K562 (cell line): ENCODE results near the gene CNTN5. TPM values are rescaled to one million over a fixed set of nuclear protein-coding genes. Genes with fewer than 3 reads are reported as not detected.

Experiments used
- ATAC-seq: fragments of 200-7000 bp; cut with Tn5 transposase; 3 replicates; pipeline ENCODE4 v1.9.1; 2020; ENCODE audit warnings: moderate library complexity
- BruUV-seq: library from RNA; stranded (reverse); fragments of 400-500 nt; replicated peaks from 2 replicates; lab custom pipeline; 2021; lab: Mats Ljungman, UMichigan
- CTCF ChIA-PET: fragments of 300-600 bp; formaldehyde crosslinking; extraction: SDS; loops from one replicate; lab custom pipeline; 2021; ENCODE audit warnings: low intra/inter-chr PET ratio; lab: Yijun Ruan, JAX
- POLR2A ChIA-PET: fragments of 300-600, 350-650 bp; sonication (Branson Sonifier 250); formaldehyde crosslinking; extraction: SDS; loops from one replicate; lab custom pipeline; 2021; ENCODE audit warnings: antibody characterized with exemption, inconsistent platforms; lab: Yijun Ruan, JAX
- DNase-seq, 4 experiments: peaks; one replicate each; pipeline versions ENCODE4 v3.0.0 to v3.0.0-alpha.2; 2011 to 2018; ENCODE audit warnings: low spot score in 3 of 4, mixed read lengths in 3 of 4; ENCODE audit errors: extremely low read depth in 1 of 4
- FAIRE-seq: peaks from 2 replicates; lab custom pipeline; 2011; peaks lifted over from hg19 to GRCh38; lab: Jason Lieb, UNC
- H2AFZ ChIP-seq: 2 replicates; pipeline ENCODE4 v1.6.0; 2011; ENCODE audit warnings: low read depth, low read length, control low read depth, inconsistent platforms
- H3K27ac ChIP-seq: fragments of 200-600 bp; 3 replicates; pipeline ENCODE4 v1.8.0; 2011; ENCODE audit warnings: low read depth, mild to moderate bottlenecking, control low read depth, inconsistent platforms, low read length, moderate library complexity, mixed read lengths; ENCODE audit errors: extremely low read depth
- H3K27me3 ChIP-seq, 2 experiments: fragments of 300-600 bp in 1 of 2; 2 replicates in 1 of 2; 3 replicates in 1 of 2; pipeline versions ENCODE4 v1.6.0 to v1.8.0; 2011; ENCODE audit warnings: inconsistent platforms in 2 of 2, low read length in 2 of 2, mild to moderate bottlenecking in 1 of 2, mixed read lengths in 1 of 2, moderate library complexity in 1 of 2; ENCODE audit not compliant: control insufficient read depth in 2 of 2, insufficient read depth in 2 of 2
- H3K36me3 ChIP-seq: fragments of 300-600 bp; 3 replicates; pipeline ENCODE4 v1.8.0; 2011; ENCODE audit warnings: mild to moderate bottlenecking, low read length, inconsistent platforms; ENCODE audit not compliant: control insufficient read depth, insufficient read depth
- H3K4me1 ChIP-seq, 2 experiments: fragments of 200-600 bp in 1 of 2; replicated peaks in 1 of 2; 2 replicates in 1 of 2; 3 replicates in 1 of 2; pipeline versions ENCODE4 v1.5.1 to v1.8.0; 2011; ENCODE audit warnings: inconsistent platforms in 2 of 2, low read length in 2 of 2, mild to moderate bottlenecking in 1 of 2, mixed read lengths in 1 of 2, moderate library complexity in 1 of 2; ENCODE audit not compliant: control insufficient read depth in 2 of 2, insufficient read depth in 2 of 2
- H3K4me2 ChIP-seq: 2 replicates; pipeline ENCODE4 v1.6.1; 2011; ENCODE audit warnings: low read length, control low read depth, inconsistent platforms, mixed read lengths; ENCODE audit not compliant: insufficient read depth
- H3K4me3 ChIP-seq: fragments of 200-600 bp; sonication (generic), shearing (Covaris generic); 2 replicates; pipeline ENCODE4 v1.5.1; 2016; ENCODE audit warnings: control low read depth, inconsistent platforms
- H3K79me2 ChIP-seq: fragments of 200-600 bp; 3 replicates; pipeline ENCODE4 v1.8.0; 2011; ENCODE audit warnings: low read length, inconsistent platforms; ENCODE audit not compliant: control insufficient read depth, insufficient read depth
- H3K9ac ChIP-seq, 2 experiments: 2 replicates each; pipeline versions ENCODE4 v1.6.0 to v1.6.1; 2011; ENCODE audit warnings: low read depth in 2 of 2, low read length in 2 of 2, control low read depth in 1 of 2, inconsistent platforms in 1 of 2, mild to moderate bottlenecking in 1 of 2, mixed read lengths in 1 of 2; ENCODE audit not compliant: insufficient read depth in 1 of 2
- H3K9me1 ChIP-seq: one replicate; pipeline ENCODE4 v1.6.0; 2011; ENCODE audit warnings: inconsistent platforms, mild to moderate bottlenecking, low read length, moderate library complexity; ENCODE audit not compliant: control insufficient read depth, insufficient read depth
- H3K9me3 ChIP-seq: replicated peaks from 2 replicates; pipeline ENCODE4 v1.5.1; 2011; ENCODE audit warnings: low read depth, low read length, inconsistent platforms; ENCODE audit not compliant: control insufficient read depth, insufficient read depth
- H4K20me1 ChIP-seq: replicated peaks from 2 replicates; pipeline ENCODE4 v1.6.1; 2011; ENCODE audit warnings: low read length, inconsistent platforms, mixed read lengths; ENCODE audit not compliant: control insufficient read depth, insufficient read depth
- BHLHE40 ChIP-seq: IDR thresholded peaks from 2 replicates; pipeline ENCODE4 v1.6.1; 2011; ENCODE audit warnings: low read length, improper control_type of control experiment
- CREB1 ChIP-seq, 2 experiments: sonication (generic) in 1 of 2; formaldehyde crosslinking in 1 of 2; IDR thresholded peaks; 2 replicates each; pipeline versions ENCODE4 v1.6.1 to v1.8.0; 2012 to 2022; ENCODE audit warnings: inconsistent platforms in 1 of 2, mild to moderate bottlenecking in 1 of 2, missing genetic modification reagents in 1 of 2, moderate library complexity in 1 of 2
- GATAD2A ChIP-seq: fragments of 450-650 bp; IDR thresholded peaks from 2 replicates; pipeline ENCODE4 v1.6.1; 2017
- HIVEP1 ChIP-seq: fragments of 250-450 bp; sonication (Bioruptor Pico); IDR thresholded peaks from 2 replicates; pipeline ENCODE4 v1.4.0; 2020; ENCODE audit warnings: mild to moderate bottlenecking
- NUFIP1 ChIP-seq: fragments of 450-650 bp; IDR thresholded peaks from 2 replicates; pipeline ENCODE4 v1.6.1; 2018; ENCODE audit not compliant: partially characterized antibody
- SMAD2 ChIP-seq: fragments of 150-350 bp; IDR thresholded peaks from 2 replicates; pipeline ENCODE4 v1.6.1; 2014; ENCODE audit warnings: low read depth, mild to moderate bottlenecking, low read length
- TAL1 ChIP-seq: fragments of 450-650 bp; IDR thresholded peaks from 2 replicates; pipeline ENCODE4 v1.6.1; 2016; ENCODE audit warnings: mild to moderate bottlenecking
- ZBTB17 ChIP-seq: fragments of 450-650 bp; formaldehyde crosslinking; IDR thresholded peaks from 2 replicates; pipeline ENCODE4 v1.4.0; 2020; ENCODE audit warnings: mild to moderate bottlenecking
- ZNF124 ChIP-seq: sonication (generic); formaldehyde crosslinking; IDR thresholded peaks from 2 replicates; pipeline ENCODE4 v1.8.1; 2022; ENCODE audit warnings: missing genetic modification reagents
- ZNF551 ChIP-seq: fragments of 250-450 bp; sonication (Bioruptor Pico); IDR thresholded peaks from 2 replicates; pipeline ENCODE4 v1.5.0; 2021; ENCODE audit warnings: mild to moderate bottlenecking, moderate library complexity
- WGBS: fragments of 100-300 bp; shearing (Covaris generic); methylation state at CpG from one replicate; pipeline ENCODE4 v1.1.6; 2016; ENCODE audit warnings: low coverage, mixed read lengths; ENCODE audit not compliant: insufficient coverage; ENCODE audit errors: missing lambda C conversion rate; 5-methylcytosine and 5-hydroxymethylcytosine counted together
- in situ Hi-C: fragments of 300-500 bp; cut with MboI; formaldehyde crosslinking; loops from 4 replicates; pipeline ENCODE4 v1.15.0; 2018; ENCODE audit warnings: inconsistent platforms, mixed read lengths
- intact Hi-C: fragments of 100-400 bp; cut with micrococcal nuclease; formaldehyde crosslinking; loops from 2 replicates; pipeline ENCODE4 v1.14.2; 2022
- polyA plus RNA-seq, 8 experiments: library from polyadenylated mRNA; depleted of rRNA in 4 of 8; stranded (reverse) in 5 of 8; unstranded in 3 of 8; fragments of >200 nt; fragmentation: Nextera tagmentation in 2 of 8; fragmentation: Illumina TruSeq in 1 of 8; extraction: Ambion mirVana in 2 of 8; extraction: Trizol in 1 of 8; gene quantifications; 2 replicates each; pipeline versions ENCODE4 v1.2.1 to v1.2.3, GENCODE V29; 2011 to 2014; ENCODE audit warnings: inconsistent platforms in 1 of 8, missing spikeins in 1 of 8
- total RNA-seq, 7 experiments: library from RNA; depleted of rRNA in 6 of 7; stranded (reverse); fragments of >200 nt in 6 of 7; fragmentation: Illumina TruSeq in 2 of 7; extraction: Trizol in 2 of 7; gene quantifications; 2 replicates each; pipeline versions ENCODE4 v1.2.1 to v1.2.3, GENCODE V29; 2011 to 2021; ENCODE audit warnings: low replicate concordance in 1 of 7
- TF ChIP-seq, protein P1 (sequence below): IDR thresholded peaks from 2 replicates; pipeline ENCODE4 v1.6.1; 2011; ENCODE audit not compliant: insufficient read length; ENCODE audit errors: extremely low read depth
- TF ChIP-seq, protein P2 (sequence below): fragments of 450-650 bp; IDR thresholded peaks from 2 replicates; pipeline ENCODE4 v1.7.1; 2018; ENCODE audit warnings: mild to moderate bottlenecking, low read depth; ENCODE audit not compliant: partially characterized antibody
- TF ChIP-seq, protein P3 (sequence below): fragments of 450-650 bp; IDR thresholded peaks from 2 replicates; pipeline ENCODE4 v1.6.1; 2017; ENCODE audit warnings: mild to moderate bottlenecking, moderate library complexity

Gene CNTN5
- total and polyA plus RNA-seq, 9 of the 15 experiments (the other 6 are each of a cell fraction or from before 2014, with no cell fraction given), result 0.03 TPM; not detected in 8

DNA sequence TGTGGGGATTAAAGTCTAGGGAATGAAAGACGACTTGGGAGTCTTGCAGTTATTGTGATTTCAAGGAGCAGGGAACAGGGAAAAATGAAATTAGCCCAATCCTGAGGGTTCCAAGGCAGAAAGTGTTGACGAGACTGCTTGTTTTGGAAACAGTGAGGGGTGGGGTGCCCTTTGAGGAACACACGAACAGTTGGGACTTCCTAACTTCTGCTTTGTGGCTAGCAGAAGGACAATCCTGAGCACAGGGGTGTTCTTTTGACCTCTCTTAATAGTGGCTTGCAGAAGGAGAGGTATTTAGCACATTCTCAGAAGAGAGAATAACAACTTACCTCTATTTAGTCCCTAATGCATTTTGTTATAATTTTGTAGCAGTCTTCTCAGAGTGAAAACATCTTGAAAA, 1120.5 kb downstream of the CNTN5 start:
- Histone ChIP-seq H2AFZ (no peak overlapping the region), H4K20me1 (no peaks in the 10 kb centered on the region), H3K4me2 (no peak overlapping the region), H3K79me2 (no peaks in the 10 kb centered on the region), H3K36me3 (no peaks in the 10 kb centered on the region)
- intact Hi-C loops, result no loop called here
- ATAC-seq (no peak), FAIRE-seq (no peak)
- TF ChIP-seq NUFIP1, result no peak
- no peak for TF ChIP-seq TAL1
- TF ChIP-seq, all 486 proteins: peak for 0
- in situ Hi-C loops, result no loop called here
- POLR2A ChIA-PET, result no interaction called here
- Histone ChIP-seq H3K27me3 (no peaks in the 10 kb centered on the region), H3K9me1 (no peaks in the 10 kb centered on the region), H3K9ac (no peak overlapping the region), H3K27ac (no peak overlapping the region), H3K9me3 (no peaks in the 10 kb centered on the region), H3K4me1 (no peaks in the 10 kb centered on the region), H3K4me3 (no peak overlapping the region)
- CTCF ChIA-PET, result no interaction called here
- 0% methylated on average over 2 of the region's 3 CpGs for WGBS
- DNase-seq, result no peak
- BruUV-seq, result no TSS peak

DNA sequence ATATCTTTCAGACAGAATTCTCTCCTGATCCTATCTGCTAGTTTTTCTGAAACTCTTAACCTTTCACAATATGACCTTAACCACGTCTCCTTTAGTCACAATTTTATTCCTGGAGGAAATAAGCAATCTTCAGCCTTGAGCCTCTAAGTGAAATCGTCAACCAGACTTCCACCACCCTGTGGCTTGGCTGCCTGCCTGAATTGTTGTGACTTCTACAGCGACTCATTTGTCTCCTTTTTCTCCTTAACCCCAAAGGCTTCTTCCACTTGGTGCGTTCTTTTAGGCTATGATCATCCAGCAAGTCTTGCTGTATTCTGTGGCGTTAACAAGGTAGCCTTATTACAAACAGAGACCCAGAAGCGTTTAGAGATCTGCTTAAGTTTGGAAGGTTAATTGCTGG, 1131.2 kb downstream of the CNTN5 start:
- Histone ChIP-seq H2AFZ (no peak overlapping the region), H3K4me3 (no peak overlapping the region), H3K9ac (no peak overlapping the region), H3K36me3 (no peaks in the 10 kb centered on the region), H4K20me1 (no peaks in the 10 kb centered on the region), H3K9me3 (0 out of 2 replicates have a peak, but pooled peaks cover 2% of the 10 kb centered on the region), H3K9me1 (no peaks in the 10 kb centered on the region), H3K4me1 (no peaks in the 10 kb centered on the region), H3K27me3 (no peaks in the 10 kb centered on the region), H3K27ac (no peak overlapping the region), H3K4me2 (no peak overlapping the region), H3K79me2 (no peaks in the 10 kb centered on the region)
- in situ Hi-C loops, result no loop called here
- no TSS peak for BruUV-seq
- ATAC-seq, result no peak
- WGBS, result 0% methylated on average over 6 of the region's 6 CpGs
- intact Hi-C loops, result no loop called here
- ChIA-PET CTCF (no interaction called here), POLR2A (no interaction called here)
- no peak for FAIRE-seq
- no peak for DNase-seq
- TF ChIP-seq GATAD2A (no peak), HIVEP1 (CRISPR knock-in tag) (no peak), ZNF124 (CRISPR knock-in tag) (no peak), ZBTB17 (CRISPR knock-in tag) (no peak), SMAD2 (no peak), CREB1 (IDR thresholded peaks at IDR 0.05) (no peak), CREB1 (CRISPR knock-in tag; IDR thresholded peaks at IDR 0.05) (no peak), ZNF551 (CRISPR knock-in tag) (no peak), BHLHE40 (no peak)
- TF ChIP-seq, protein P1, sequence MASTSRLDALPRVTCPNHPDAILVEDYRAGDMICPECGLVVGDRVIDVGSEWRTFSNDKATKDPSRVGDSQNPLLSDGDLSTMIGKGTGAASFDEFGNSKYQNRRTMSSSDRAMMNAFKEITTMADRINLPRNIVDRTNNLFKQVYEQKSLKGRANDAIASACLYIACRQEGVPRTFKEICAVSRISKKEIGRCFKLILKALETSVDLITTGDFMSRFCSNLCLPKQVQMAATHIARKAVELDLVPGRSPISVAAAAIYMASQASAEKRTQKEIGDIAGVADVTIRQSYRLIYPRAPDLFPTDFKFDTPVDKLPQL, result no peak
- TF ChIP-seq, protein P2, sequence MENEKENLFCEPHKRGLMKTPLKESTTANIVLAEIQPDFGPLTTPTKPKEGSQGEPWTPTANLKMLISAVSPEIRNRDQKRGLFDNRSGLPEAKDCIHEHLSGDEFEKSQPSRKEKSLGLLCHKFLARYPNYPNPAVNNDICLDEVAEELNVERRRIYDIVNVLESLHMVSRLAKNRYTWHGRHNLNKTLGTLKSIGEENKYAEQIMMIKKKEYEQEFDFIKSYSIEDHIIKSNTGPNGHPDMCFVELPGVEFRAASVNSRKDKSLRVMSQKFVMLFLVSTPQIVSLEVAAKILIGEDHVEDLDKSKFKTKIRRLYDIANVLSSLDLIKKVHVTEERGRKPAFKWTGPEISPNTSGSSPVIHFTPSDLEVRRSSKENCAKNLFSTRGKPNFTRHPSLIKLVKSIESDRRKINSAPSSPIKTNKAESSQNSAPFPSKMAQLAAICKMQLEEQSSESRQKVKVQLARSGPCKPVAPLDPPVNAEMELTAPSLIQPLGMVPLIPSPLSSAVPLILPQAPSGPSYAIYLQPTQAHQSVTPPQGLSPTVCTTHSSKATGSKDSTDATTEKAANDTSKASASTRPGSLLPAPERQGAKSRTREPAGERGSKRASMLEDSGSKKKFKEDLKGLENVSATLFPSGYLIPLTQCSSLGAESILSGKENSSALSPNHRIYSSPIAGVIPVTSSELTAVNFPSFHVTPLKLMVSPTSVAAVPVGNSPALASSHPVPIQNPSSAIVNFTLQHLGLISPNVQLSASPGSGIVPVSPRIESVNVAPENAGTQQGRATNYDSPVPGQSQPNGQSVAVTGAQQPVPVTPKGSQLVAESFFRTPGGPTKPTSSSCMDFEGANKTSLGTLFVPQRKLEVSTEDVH, result no peak
- TF ChIP-seq, protein P3, sequence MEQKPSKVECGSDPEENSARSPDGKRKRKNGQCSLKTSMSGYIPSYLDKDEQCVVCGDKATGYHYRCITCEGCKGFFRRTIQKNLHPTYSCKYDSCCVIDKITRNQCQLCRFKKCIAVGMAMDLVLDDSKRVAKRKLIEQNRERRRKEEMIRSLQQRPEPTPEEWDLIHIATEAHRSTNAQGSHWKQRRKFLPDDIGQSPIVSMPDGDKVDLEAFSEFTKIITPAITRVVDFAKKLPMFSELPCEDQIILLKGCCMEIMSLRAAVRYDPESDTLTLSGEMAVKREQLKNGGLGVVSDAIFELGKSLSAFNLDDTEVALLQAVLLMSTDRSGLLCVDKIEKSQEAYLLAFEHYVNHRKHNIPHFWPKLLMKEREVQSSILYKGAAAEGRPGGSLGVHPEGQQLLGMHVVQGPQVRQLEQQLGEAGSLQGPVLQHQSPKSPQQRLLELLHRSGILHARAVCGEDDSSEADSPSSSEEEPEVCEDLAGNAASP, result no peak
